HG03045 (cell line): ENCODE data around the gene PRKAG1.
A peak's percentile ranks its signal among the peaks of the same experiment; 100 is the strongest.
"Not testable (repeated sequence)": the region's sequence is repeated elsewhere in the genome, so short reads cannot be mapped to it uniquely, and the experiment has no call there.

Experiments
- ATAC-seq: cut with Tn5 transposase; IDR thresholded peaks from one replicate; pipeline ENCODE4 v1.9.1; 2021; ENCODE audit warnings: mild to moderate bottlenecking, moderate library complexity; ENCODE audit not compliant: unreplicated experiment

The PRKAG1 gene

GRCh38 chr12:49018261-49019119, at the start of gene PRKAG1:
Gene PRKAG1 (minus strand): TSS chr12:49018776. CDS start chr12:49018740, 36 bp downstream.
- ATAC-seq, result peak; percentile 86

DNA sequence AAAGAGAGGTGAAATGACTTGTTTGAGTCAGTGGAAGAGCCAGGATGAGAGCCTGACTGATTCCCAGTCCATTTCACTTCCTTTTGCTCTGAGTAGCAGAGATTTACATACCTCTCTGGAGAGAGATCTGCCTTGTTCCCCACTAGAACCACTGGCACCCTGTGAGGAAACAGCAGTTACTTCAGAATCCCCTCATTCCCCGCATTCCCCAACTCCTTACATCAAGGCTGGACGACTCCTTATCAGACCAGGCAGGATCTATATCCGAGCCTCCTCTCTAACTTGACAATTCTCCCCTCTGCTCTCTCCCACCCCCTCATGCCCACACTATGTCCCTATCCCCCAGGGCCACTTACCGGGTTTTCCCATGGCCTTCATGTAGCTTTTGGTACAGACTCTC, 47.5 kb upstream of the PRKAG1 start:
- no peak for ATAC-seq

- ATAC-seq, result no peak
These were observed 46.2 kb upstream of the PRKAG1 start for GRCh38 chr12:49064767-49065152.

DNA sequence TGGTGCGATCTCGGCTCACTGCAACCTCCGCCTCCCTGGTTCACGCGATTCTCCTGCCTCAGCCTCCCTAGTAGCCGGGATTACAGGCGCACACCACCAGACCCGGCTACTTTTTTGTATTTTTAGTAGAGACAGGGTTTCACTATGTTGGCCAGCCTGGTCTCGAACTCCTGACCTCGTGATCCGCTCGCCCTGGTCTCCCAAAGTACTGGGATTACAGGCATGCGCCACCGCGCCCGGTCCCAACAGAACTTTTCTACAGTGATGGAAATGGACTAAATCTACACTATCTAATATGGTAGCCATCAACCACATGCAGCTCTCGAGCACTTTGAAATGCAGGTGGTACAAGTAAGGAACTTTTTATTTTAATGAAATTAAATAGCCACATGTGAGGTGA, 43.3 kb upstream of the PRKAG1 start:
- ATAC-seq, result not testable (repeated sequence)

DNA sequence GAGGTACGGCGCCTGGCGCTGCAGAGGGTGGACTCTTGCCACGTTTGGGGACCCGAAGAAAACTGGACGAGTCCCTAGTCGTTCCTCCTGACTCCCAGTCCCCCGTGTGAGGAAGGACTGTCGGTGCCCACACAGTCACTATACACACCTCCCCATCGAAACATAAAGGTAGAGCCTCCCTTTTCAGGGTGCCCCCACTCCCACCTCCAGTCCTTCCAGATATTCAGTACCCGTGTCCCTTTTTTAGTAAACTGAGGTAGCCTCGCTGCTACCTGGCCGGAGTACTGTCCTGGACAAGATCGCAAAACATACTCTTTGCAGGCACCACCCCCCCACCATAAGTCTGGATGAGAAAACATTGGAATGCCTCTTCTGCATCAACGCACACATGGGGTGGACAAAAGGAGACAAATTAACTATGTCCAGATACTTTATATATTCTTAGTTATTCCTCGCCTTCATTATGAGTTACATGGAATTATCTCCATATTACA, 42.6 kb upstream of the PRKAG1 start:
- ATAC-seq, result no peak

DNA sequence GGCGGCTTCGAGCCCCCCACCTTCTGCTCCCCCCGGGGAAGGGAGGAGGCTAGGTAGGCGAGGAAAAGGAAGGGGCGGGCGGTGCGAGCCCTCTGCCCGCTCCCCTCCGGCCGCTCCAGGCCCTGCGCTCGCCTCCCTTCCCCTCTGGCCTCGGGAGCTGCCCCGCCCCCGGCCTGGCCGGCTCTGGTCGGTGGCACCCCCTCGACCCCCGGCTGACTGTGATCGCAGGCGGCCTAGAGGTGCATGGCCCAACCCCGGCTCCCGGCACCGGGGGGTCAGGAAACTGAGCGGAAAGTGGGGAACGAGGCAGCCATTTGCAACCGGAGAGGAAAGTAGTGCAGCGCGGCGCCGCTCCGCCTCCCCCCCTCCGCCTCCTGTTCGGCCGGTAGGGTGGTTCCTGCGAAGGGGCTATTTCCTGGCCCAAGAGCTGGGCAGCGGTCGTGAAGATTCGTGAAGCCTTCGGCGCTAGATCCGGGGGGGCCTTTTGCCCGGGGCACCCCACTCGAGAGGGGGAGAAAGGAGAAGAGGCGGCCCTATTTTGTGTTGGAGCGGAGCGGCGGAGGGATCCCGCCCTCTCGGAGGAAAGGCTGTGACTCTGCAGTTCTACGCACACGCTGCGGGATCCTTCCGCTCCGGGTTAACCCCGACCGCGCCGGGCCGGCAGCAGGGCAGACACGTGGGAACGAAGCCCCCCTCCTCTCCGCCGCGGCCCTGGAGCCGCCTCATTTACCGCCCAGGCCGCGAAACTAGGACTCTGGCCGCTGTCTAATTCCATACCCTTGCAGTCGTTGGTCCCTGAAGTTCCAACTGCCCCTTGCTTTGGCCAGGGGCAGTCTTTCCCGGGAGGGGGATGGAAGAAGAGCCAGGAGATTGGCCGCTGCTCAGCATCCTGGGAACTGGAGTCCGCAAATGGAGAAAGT, 41.9 kb upstream of the PRKAG1 start, which contains the start of gene KMT2D:
Gene KMT2D, minus strand, starts transcription at position 558 of the 920 bp plus-strand sequence. CDS start 5,470 bp downstream, outside the sequence.
- ATAC-seq, result peak; percentile 48

GRCh38 chr12:49059299-49060171, 41.0 kb upstream of the PRKAG1 start:
- ATAC-seq, result peak; percentile 14

- ATAC-seq, result no peak
These were observed 40.4 kb upstream of the PRKAG1 start for GRCh38 chr12:49059045-49059298.

GRCh38 chr12:49058366-49059044, 39.9 kb upstream of the PRKAG1 start:
- ATAC-seq, result no peak

DNA sequence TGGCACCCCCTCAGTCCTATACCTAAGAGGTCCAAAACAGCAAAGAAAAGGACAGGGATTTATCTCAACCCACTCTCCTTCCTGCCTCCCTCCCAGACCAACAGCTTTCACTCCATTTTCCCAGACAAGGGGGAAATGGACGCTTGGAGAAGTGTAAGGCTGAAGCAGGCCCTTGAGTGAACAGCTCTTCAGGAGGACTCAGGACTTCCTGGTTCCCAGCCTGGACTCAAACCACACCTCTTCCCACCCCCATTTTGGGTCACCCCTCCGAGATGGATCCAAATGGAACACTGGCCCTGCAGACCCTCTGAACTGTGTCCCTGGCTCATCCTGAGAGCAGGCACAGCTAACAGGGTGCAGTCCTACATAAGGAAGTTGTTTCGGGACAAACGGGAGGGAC, 39.3 kb upstream of the PRKAG1 start:
- no peak for ATAC-seq

- peak; percentile 51 for ATAC-seq
These were observed 37.6 kb upstream of the PRKAG1 start for GRCh38 chr12:49055978-49056754.

GRCh38 chr12:49055092-49055491, 36.5 kb upstream of the PRKAG1 start:
- no peak for ATAC-seq

DNA sequence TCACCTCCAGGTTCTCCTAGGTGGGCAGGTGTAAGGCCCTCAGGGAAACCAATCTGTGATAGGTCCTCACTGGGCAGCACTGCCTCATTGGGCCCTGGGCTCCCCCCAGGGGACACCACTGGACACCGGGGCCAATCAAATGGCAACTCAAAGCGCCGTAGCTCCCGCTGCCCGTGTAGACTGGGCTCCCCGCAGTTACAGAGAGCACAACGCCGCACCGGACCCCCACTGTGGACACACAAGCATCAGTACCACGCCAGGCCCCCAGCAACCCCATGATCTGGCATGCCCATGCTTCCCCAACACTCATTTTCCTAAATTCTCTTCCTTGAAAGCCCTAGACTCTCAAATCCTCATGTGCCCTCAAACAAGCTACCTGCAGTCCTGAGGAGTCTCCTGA, 35.9 kb upstream of the PRKAG1 start:
- ATAC-seq, result no peak

- ATAC-seq, result no peak
These were observed 35.5 kb upstream of the PRKAG1 start for GRCh38 chr12:49054096-49054495.

DNA sequence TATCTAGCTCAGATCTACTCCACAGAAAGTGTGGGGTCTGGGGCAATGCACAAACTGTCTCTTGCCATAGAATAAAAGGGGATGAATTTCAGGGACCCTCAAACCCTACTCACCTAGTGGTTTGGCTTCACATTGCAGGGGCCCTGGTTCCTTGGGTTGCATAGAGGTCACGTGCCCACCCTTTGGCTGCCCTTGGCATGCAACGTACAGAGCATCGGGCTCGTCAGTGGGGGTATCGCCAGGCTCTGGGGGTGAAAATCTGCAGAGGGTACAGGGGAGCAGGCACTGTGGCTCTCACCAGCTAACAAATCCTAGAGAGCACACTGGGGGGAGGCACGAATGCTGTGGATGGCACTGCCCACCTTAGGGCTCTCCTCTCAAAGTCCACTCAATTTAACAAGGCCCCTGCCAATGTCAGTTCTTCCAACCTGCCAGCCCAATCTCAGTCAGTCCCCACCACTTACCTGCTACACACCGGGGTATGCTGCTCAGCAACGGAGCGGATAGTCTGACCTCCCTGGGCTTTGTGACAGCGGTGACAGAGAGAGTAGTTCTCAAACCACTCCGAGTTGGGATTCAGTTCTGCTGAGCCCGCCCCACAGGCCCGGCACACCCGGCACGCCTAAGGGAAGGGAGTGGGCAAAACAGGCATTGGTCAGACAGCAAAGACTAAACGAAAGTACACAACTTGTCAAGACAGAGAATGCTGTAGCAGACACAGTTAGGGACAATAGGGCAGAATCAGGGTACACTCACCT, 34.1 kb upstream of the PRKAG1 start:
- ATAC-seq, result no peak

DNA sequence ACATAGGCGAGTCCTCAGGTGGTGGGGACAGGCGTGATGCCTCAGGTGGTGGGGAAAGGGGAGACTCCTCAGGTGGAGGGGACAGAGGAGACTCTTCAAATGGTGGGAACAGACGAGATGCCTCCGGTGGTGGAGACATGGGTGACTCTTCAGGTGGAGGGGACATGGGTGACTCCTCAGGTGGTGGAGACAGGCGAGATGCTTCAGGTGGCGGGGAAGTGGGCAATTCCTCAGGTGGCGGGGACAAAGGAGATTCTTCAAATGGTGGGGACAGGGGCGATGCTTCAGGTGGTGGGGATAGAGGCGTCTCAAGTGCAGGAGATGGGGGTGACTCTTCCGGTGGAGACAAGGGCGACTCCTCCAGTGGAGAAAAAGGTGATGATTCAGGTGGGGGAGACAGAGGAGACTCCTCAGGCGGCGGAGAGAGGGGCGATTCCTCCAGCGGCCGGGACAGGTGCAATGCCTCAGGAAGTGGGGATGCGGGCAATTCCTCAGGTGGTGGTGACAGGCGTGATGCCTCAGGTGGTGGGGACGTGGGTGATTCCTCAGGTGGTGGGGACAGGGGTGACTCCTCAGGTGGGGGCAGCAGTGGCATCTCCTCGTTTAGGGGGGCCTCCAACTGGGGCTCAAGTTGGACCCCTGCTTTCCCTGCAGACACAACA, 33.3 kb upstream of the PRKAG1 start:
- no peak for ATAC-seq

DNA sequence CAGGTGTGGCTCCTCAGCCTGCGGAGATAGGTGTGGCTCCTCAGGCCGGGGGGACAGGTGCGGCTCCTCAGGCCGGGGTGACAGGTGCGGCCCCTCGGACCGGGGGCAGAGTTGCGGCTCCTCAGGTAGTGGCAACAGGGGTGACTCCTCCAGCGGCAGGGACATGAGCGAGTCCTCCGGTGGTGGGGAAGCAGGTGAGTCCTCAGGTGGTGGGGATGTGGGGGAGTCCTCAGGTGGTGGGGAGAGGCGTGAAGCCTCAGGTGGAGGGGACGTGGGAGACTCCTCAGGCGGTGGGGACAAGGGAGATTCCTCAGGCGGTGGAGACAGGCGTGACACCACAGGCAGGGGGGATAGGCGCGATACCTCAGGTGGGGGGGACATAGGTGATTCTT, 32.8 kb upstream of the PRKAG1 start:
- ATAC-seq, result no peak
